Esophagus (tissue), 2 donors: ENCODE measurements around the gene BORCS8. TPM values are rescaled to one million over a fixed set of nuclear protein-coding genes. Genes with fewer than 3 reads are reported as not detected.

Experiments used
- H3K27ac ChIP-seq, 2 donors: one replicate each; pipeline ENCODE4 v1.5.1; 2013; ENCODE audit warnings: low read depth in 2 of 2, mild to moderate bottlenecking in 2 of 2, inconsistent platforms in 1 of 2, low read length in 1 of 2, moderate library complexity in 1 of 2
- H3K27me3 ChIP-seq, 2 donors: one replicate each; pipeline ENCODE4 v1.6.1; 2013; ENCODE audit warnings: low read length in 2 of 2, control low read depth in 1 of 2, mild to moderate bottlenecking in 1 of 2; ENCODE audit not compliant: insufficient read depth in 2 of 2, control insufficient read depth in 1 of 2
- H3K36me3 ChIP-seq, 2 donors: one replicate each; pipeline ENCODE4 v1.6.1; 2013; ENCODE audit warnings: low read length in 1 of 2; ENCODE audit not compliant: control insufficient read depth in 2 of 2, insufficient read depth in 2 of 2
- H3K4me1 ChIP-seq, 2 donors: one replicate each; pipeline ENCODE4 v1.6.1; 2013; ENCODE audit warnings: low read length in 1 of 2; ENCODE audit not compliant: control insufficient read depth in 2 of 2, insufficient read depth in 2 of 2
- H3K4me3 ChIP-seq, 2 donors: one replicate each; pipeline ENCODE4 v1.5.1; 2013; ENCODE audit warnings: low read length in 2 of 2, mild to moderate bottlenecking in 2 of 2, low read depth in 1 of 2, moderate library complexity in 1 of 2
- H3K9me3 ChIP-seq, 2 donors: one replicate each; pipeline ENCODE4 v1.6.1; 2013; ENCODE audit warnings: mild to moderate bottlenecking in 2 of 2, low read depth in 1 of 2, low read length in 1 of 2, moderate library complexity in 1 of 2; ENCODE audit not compliant: control insufficient read depth in 2 of 2, insufficient read depth in 1 of 2
- WGBS, 2 donors: extraction: QIAGEN DNeasy Blood & Tissue Kit; methylation state at CpG; one replicate each; pipeline ENCODE4 v1.1.7; 2013; 5-methylcytosine and 5-hydroxymethylcytosine counted together
- polyA plus RNA-seq, 2 donors: library from polyadenylated mRNA; stranded (reverse); fragments of 200-250 nt; gene quantifications; one replicate each; pipeline ENCODE4 v1.2.3, GENCODE V29; 2013
- donor health status: healthy with polysubstance abuse.
- donor health status: Bipolar disorder and iron deficiency.

BORCS8 gene
- polyA plus RNA-seq = 10 to 100 TPM; 18.3 to 22.8 TPM

GRCh38 chr19:19192078-19192882 lies at the start of gene BORCS8, which contains the start of gene RFXANK:
TSS of gene BORCS8 (minus strand) at chr19:19192152. CDS start at chr19:19192117, 35 bp downstream.
TSS of gene RFXANK (plus strand) at chr19:19192258. CDS start at chr19:19193947, 1,689 bp downstream.
- H3K27me3 ChIP-seq = no peaks in the 10 kb centered on the region
- H3K27ac ChIP-seq = peak within 1 kb of the TSS; percentile 99 to 100
- H3K36me3 ChIP-seq = peaks cover 5 to 6% of the 10 kb centered on the region in 2 donors
- 0% methylated on average over 51 to 53 of the region's 53 CpGs for WGBS, 2 donors
- peaks cover 2 to 10% of the 10 kb centered on the region in 2 donors for H3K4me1 ChIP-seq
- peak within 1 kb of the TSS; percentile 74 to 96 for H3K4me3 ChIP-seq
- H3K9me3 ChIP-seq = no peaks in the 10 kb centered on the region

- Histone ChIP-seq H3K27ac (no peak overlapping the region), H3K4me1 (no peaks in the 10 kb centered on the region), H3K36me3 (no peaks in the 10 kb centered on the region), H3K27me3 (no peaks in the 10 kb centered on the region), H3K4me3 (no peak overlapping the region), H3K9me3 (no peaks in the 10 kb centered on the region)
- 78 to 79% methylated on average over 9 of the region's 9 CpGs for WGBS, 2 donors
Measured at GRCh38 chr19:19240476-19240875, 48.5 kb upstream of the BORCS8 start.

DNA sequence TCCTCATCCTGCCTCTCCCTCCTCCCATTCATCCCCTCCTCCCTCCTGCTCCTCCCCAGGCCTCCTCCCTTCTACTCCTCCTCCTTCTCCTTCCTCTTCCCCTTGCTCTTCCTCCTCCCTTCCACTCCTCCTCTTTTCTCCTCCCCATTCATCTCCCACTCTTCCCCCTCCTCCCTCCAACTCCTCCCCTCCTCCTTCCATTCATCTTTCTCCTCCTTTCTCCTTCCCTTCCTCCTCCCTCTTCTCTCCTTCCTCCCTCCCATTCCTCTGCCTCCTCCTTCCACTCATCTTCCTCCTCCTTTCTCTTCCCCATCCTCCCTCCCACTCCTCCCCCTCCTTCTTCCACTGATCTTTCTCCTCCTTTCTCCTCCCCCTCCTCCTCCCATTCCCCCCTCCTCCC lies 47.7 kb upstream of the BORCS8 start:
- H3K4me1 ChIP-seq = no peaks in the 10 kb centered on the region
- H3K36me3 ChIP-seq = no peaks in the 10 kb centered on the region
- H3K27ac ChIP-seq = no peak overlapping the region
- no peak overlapping the region for H3K4me3 ChIP-seq
- H3K27me3 ChIP-seq = no peaks in the 10 kb centered on the region
- peaks cover 3 to 4% of the 10 kb centered on the region in 2 donors for H3K9me3 ChIP-seq

DNA sequence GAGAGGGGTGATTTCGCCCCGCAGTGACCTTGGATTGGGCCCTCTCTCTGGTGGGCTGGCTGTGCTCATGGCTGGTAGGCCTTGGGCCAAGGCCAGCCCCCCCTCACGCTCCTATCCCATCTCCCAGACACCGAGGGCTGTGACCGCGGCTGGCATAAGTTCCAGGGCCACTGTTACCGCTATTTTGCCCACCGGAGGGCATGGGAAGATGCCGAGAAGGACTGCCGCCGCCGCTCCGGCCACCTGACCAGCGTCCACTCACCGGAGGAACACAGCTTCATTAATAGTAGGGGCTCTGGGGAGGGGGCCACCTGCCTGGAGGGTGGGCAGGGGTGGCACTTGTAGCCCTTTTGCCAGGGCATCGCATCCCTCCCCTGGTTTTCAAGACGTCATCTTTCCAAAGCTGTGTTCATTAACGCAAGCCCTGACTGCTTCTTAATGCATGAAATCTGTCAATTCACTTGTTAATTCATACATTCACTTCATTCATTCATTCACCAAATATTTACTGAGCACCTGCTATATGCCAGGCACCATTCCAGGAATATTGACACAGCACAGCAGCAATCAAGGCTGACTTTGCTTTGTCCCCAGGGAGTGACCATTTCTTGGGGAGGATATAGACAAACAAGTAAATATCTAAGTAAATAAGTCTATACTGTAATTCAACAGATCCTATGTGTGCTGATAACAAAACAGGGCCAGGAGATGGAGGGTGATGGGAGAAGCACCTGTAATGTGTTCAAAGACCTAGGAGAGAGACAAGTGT lies 46.4 kb upstream of the BORCS8 start:
- H3K4me1 ChIP-seq = no peaks in the 10 kb centered on the region
- H3K9me3 ChIP-seq = peaks cover 4 to 14% of the 10 kb centered on the region in 2 donors
- no peaks in the 10 kb centered on the region for H3K36me3 ChIP-seq
- H3K4me3 ChIP-seq = no peak overlapping the region
- H3K27me3 ChIP-seq = no peaks in the 10 kb centered on the region
- 77 to 83% methylated on average over 18 of the region's 18 CpGs for WGBS, 2 donors
- H3K27ac ChIP-seq = no peak overlapping the region

- Histone ChIP-seq H3K9me3 (peaks cover 4 to 16% of the 10 kb centered on the region in 2 donors), H3K27me3 (no peaks in the 10 kb centered on the region), H3K4me3 (no peak overlapping the region), H3K36me3 (no peaks in the 10 kb centered on the region), H3K4me1 (no peaks in the 10 kb centered on the region), H3K27ac (no peak overlapping the region)
Measured at GRCh38 chr19:19236173-19236572, 44.2 kb upstream of the BORCS8 start.

- no peak overlapping the region for H3K4me3 ChIP-seq
- 81 to 91% methylated on average over 2 of the region's 2 CpGs for WGBS, 2 donors
Measured at GRCh38 chr19:19234220-19234816, 42.4 kb upstream of the BORCS8 start.

GRCh38 chr19:19232261-19232721 lies 40.3 kb upstream of the BORCS8 start:
- Histone ChIP-seq H3K27me3 (no peaks in the 10 kb centered on the region), H3K4me1 (no peaks in the 10 kb centered on the region), H3K4me3 (no peak overlapping the region), H3K27ac (no peak overlapping the region), H3K9me3 (peaks cover 4 to 16% of the 10 kb centered on the region in 2 donors), H3K36me3 (no peaks in the 10 kb centered on the region)
- WGBS, 2 donors = 68 to 74% methylated on average over 19 of the region's 19 CpGs

More at GRCh38 chr19:19234220-19234816, 42.4 kb upstream of the BORCS8 start:
- no peaks in the 10 kb centered on the region for H3K36me3 ChIP-seq
- no peaks in the 10 kb centered on the region for H3K4me1 ChIP-seq
- peaks cover 4 to 16% of the 10 kb centered on the region in 2 donors for H3K9me3 ChIP-seq
- H3K27ac ChIP-seq = no peak overlapping the region
- no peaks in the 10 kb centered on the region for H3K27me3 ChIP-seq

- Histone ChIP-seq H3K27me3 (no peaks in the 10 kb centered on the region), H3K4me1 (no peaks in the 10 kb centered on the region), H3K36me3 (no peaks in the 10 kb centered on the region), H3K9me3 (peaks cover 4 to 16% of the 10 kb centered on the region in 2 donors), H3K27ac (no peak overlapping the region), H3K4me3 (no peak overlapping the region)
- 76 to 79% methylated on average over 9 of the region's 9 CpGs for WGBS, 2 donors
Measured at GRCh38 chr19:19230999-19231398, 39.0 kb upstream of the BORCS8 start.

- H3K4me3 ChIP-seq = no peak overlapping the region
- H3K4me1 ChIP-seq = peaks cover 0 to 5% of the 10 kb centered on the region in 2 donors
- peaks cover under 1 to 13% of the 10 kb centered on the region in 2 donors for H3K9me3 ChIP-seq
- no peaks in the 10 kb centered on the region for H3K36me3 ChIP-seq
- no peaks in the 10 kb centered on the region for H3K27me3 ChIP-seq
- 83 to 89% methylated on average over 3 of the region's 3 CpGs for WGBS, 2 donors
- no peak overlapping the region for H3K27ac ChIP-seq
Measured at GRCh38 chr19:19229701-19230100, 37.7 kb upstream of the BORCS8 start.
